Activated CD8-positive, alpha-beta memory T cell treated with anti-CD3 and anti-CD28 coated beads, Interleukin-2, amount 10 ng/mL, durations not matched to agents 7 days and 5 days (primary cell): ENCODE data around the gene CD74. TPM values are rescaled to one million over a fixed set of nuclear protein-coding genes. Genes with fewer than 3 reads are reported as not detected.
A peak's percentile ranks its signal among the peaks of the same experiment; 100 is the strongest.

ENCODE experiments used
- ATAC-seq: fragments of 150-1000 bp; cut with Tn5 transposase; one replicate; pipeline ENCODE4 v1.10.0; 2021; ENCODE audit warnings: moderate library complexity
- CTCF ChIA-PET: fragments of 350-600 bp; sonication (Branson Sonifier 250); formaldehyde crosslinking; loops from one replicate; lab custom pipeline; 2021; ENCODE audit warnings: antibody characterized with exemption; lab: Charles Lee
- DNase-seq: peaks from one replicate; pipeline ENCODE4 v3.0.0-alpha.2; 2020
- H3K27ac Mint-ChIP-seq: one replicate; pipeline ENCODE4 v1.8.0; 2021; ENCODE audit warnings: mild to moderate bottlenecking, mixed read lengths
- H3K27me3 Mint-ChIP-seq: one replicate; pipeline ENCODE4 v1.8.0; 2021; ENCODE audit warnings: mixed read lengths
- H3K36me3 Mint-ChIP-seq: one replicate; pipeline ENCODE4 v1.8.0; 2021; ENCODE audit warnings: mild to moderate bottlenecking, mixed read lengths
- H3K4me1 Mint-ChIP-seq: one replicate; pipeline ENCODE4 v1.8.0; 2021; ENCODE audit warnings: mixed read lengths
- H3K4me3 Mint-ChIP-seq: one replicate; pipeline ENCODE4 v1.8.0; 2021; ENCODE audit warnings: mild to moderate bottlenecking, moderate library complexity, mixed read lengths
- H3K9me3 Mint-ChIP-seq: one replicate; pipeline ENCODE4 v1.8.0; 2022; ENCODE audit warnings: low read depth, mixed read lengths
- total RNA-seq, 2 experiments: library from RNA; stranded (reverse); gene quantifications; one replicate each; pipeline ENCODE4 v1.2.3, GENCODE V29; 2021

The CD74 gene
- total RNA-seq, 2 experiments from 2014 or later = 1,513 to 1,561 TPM

- Mint-ChIP-seq H3K9me3 (no peaks in the 10 kb centered on the region), H3K27ac (peak overlapping the region; percentile 44)
Measured at GRCh38 chr5:150377964-150378694, 34.6 kb downstream of the CD74 start.

GRCh38 chr5:150376799-150377771, 35.6 kb downstream of the CD74 start:
- Mint-ChIP-seq H3K27me3 (no peaks in the 10 kb centered on the region), H3K36me3 (peaks cover 45% of the 10 kb centered on the region), H3K27ac (peak overlapping the region; percentile 68)

More at GRCh38 chr5:150377964-150378694, 34.6 kb downstream of the CD74 start:
- Mint-ChIP-seq H3K27me3 (no peaks in the 10 kb centered on the region), H3K4me1 (peaks cover 8% of the 10 kb centered on the region), H3K36me3 (peaks cover 39% of the 10 kb centered on the region), H3K4me3 (no peak overlapping the region)
- CTCF ChIA-PET = interaction anchor here (1.0 kb wide), 1 partner anchor 22 kb away, joined by 4 read pairs; no protein-coding TSS in a partner anchor
- no peak for DNase-seq
- ATAC-seq = no peak

GRCh38 chr5:150374651-150375050, 38.1 kb downstream of the CD74 start:
- H3K27ac Mint-ChIP-seq = no peak overlapping the region
- no peak for ATAC-seq

More at GRCh38 chr5:150376799-150377771, 35.6 kb downstream of the CD74 start:
- DNase-seq (no peak), ATAC-seq (no peak)
- H3K4me1 Mint-ChIP-seq = peaks cover 8% of the 10 kb centered on the region
- CTCF ChIA-PET = interaction anchor here (1.4 kb wide), 1 partner anchor 22 kb away, joined by 3 read pairs; no protein-coding TSS in a partner anchor
- no peak overlapping the region for H3K4me3 Mint-ChIP-seq
- H3K9me3 Mint-ChIP-seq = no peaks in the 10 kb centered on the region

GRCh38 chr5:150372639-150373038, 40.1 kb downstream of the CD74 start:
- H3K4me1 Mint-ChIP-seq = peaks cover 8% of the 10 kb centered on the region
- H3K27me3 Mint-ChIP-seq = no peaks in the 10 kb centered on the region
- peaks cover 42% of the 10 kb centered on the region for H3K36me3 Mint-ChIP-seq
- no peak overlapping the region for H3K27ac Mint-ChIP-seq
- no peaks in the 10 kb centered on the region for H3K9me3 Mint-ChIP-seq
- DNase-seq = no peak
- CTCF ChIA-PET = interaction anchor here (1.1 kb wide), 2 partner anchors 9 to 64 kb away, joined by 3 read pairs; no protein-coding TSS in a partner anchor
- no peak overlapping the region for H3K4me3 Mint-ChIP-seq
- ATAC-seq = no peak

More at GRCh38 chr5:150374651-150375050, 38.1 kb downstream of the CD74 start:
- Mint-ChIP-seq H3K9me3 (no peaks in the 10 kb centered on the region), H3K4me1 (peaks cover 8% of the 10 kb centered on the region), H3K4me3 (no peak overlapping the region), H3K36me3 (peaks cover 44% of the 10 kb centered on the region), H3K27me3 (no peaks in the 10 kb centered on the region)
- DNase-seq = no peak
- CTCF ChIA-PET = no interaction called here

- Mint-ChIP-seq H3K27ac (no peak overlapping the region), H3K4me3 (no peak overlapping the region), H3K4me1 (no peaks in the 10 kb centered on the region), H3K36me3 (peaks cover 35% of the 10 kb centered on the region), H3K27me3 (no peaks in the 10 kb centered on the region), H3K9me3 (no peaks in the 10 kb centered on the region)
- CTCF ChIA-PET = interaction anchor here (0.9 kb wide), 1 partner anchor 30 kb away, joined by 3 read pairs; no protein-coding TSS in a partner anchor
- DNase-seq (no peak), ATAC-seq (no peak)
Measured at GRCh38 chr5:150368526-150368925, 44.2 kb downstream of the CD74 start.

GRCh38 chr5:150364004-150364403, 48.7 kb downstream of the CD74 start:
- Mint-ChIP-seq H3K27ac (no peak overlapping the region), H3K4me1 (peaks cover 29% of the 10 kb centered on the region), H3K27me3 (no peaks in the 10 kb centered on the region), H3K4me3 (no peak overlapping the region), H3K36me3 (peaks cover 45% of the 10 kb centered on the region), H3K9me3 (no peaks in the 10 kb centered on the region)
- no peak for DNase-seq
- CTCF ChIA-PET = interaction anchor here (0.8 to 4.6 kb wide), 2 partner anchors 9 to 13 kb away, joined by 3 to 16 read pairs; no protein-coding TSS in a partner anchor
- no peak for ATAC-seq

GRCh38 chr5:150363185-150363584, 49.5 kb downstream of the CD74 start:
- ATAC-seq = no peak

GRCh38 chr5:150361301-150361700, 51.4 kb downstream of the CD74 start:
- ATAC-seq (no peak), DNase-seq (no peak)
- no peak overlapping the region for H3K4me3 Mint-ChIP-seq
- H3K27me3 Mint-ChIP-seq = no peaks in the 10 kb centered on the region
- peaks cover 38% of the 10 kb centered on the region for H3K36me3 Mint-ChIP-seq
- H3K4me1 Mint-ChIP-seq = peaks cover 42% of the 10 kb centered on the region
- no peak overlapping the region for H3K27ac Mint-ChIP-seq
- H3K9me3 Mint-ChIP-seq = no peaks in the 10 kb centered on the region
- CTCF ChIA-PET = interaction anchor here (1.4 kb wide), 1 partner anchor 88 kb away, joined by 4 read pairs; the partner anchor contains the start of gene RPS14

More at GRCh38 chr5:150363185-150363584, 49.5 kb downstream of the CD74 start:
- Mint-ChIP-seq H3K4me1 (peaks cover 36% of the 10 kb centered on the region), H3K4me3 (no peak overlapping the region), H3K9me3 (no peaks in the 10 kb centered on the region), H3K27me3 (no peaks in the 10 kb centered on the region), H3K36me3 (peaks cover 42% of the 10 kb centered on the region), H3K27ac (peak overlapping the region; percentile 38)
- DNase-seq = no peak
- CTCF ChIA-PET = interaction anchor here (1.2 to 4.6 kb wide), 2 partner anchors 13 to 59 kb away, joined by 3 to 16 read pairs; no protein-coding TSS in a partner anchor

GRCh38 chr5:150358261-150359095, 54.2 kb downstream of the CD74 start:
- ATAC-seq = no peak

GRCh38 chr5:150357326-150358260, 55.1 kb downstream of the CD74 start, which contains the start of gene TCOF1:
TSS of gene TCOF1 (plus strand) at chr5:150357697. CDS start at chr5:150357747, 50 bp downstream.
- H3K4me3 Mint-ChIP-seq = peak within 1 kb of the TSS; percentile 84
- DNase-seq (peak; percentile 98), ATAC-seq (peak; percentile 97)
- peaks cover 39% of the 10 kb centered on the region for H3K4me1 Mint-ChIP-seq
- peak within 1 kb of the TSS; percentile 87 for H3K27ac Mint-ChIP-seq
- H3K36me3 Mint-ChIP-seq = peaks cover 26% of the 10 kb centered on the region
- peaks cover 5% of the 10 kb centered on the region for H3K27me3 Mint-ChIP-seq
- CTCF ChIA-PET = interaction anchor here (1.0 to 2.5 kb wide), 5 partner anchors 15 to 357 kb away, joined by 3 to 10 read pairs (median 3); partner anchors contain the start of genes HMGXB3, RPS14 and TIGD6
- no peaks in the 10 kb centered on the region for H3K9me3 Mint-ChIP-seq

More at GRCh38 chr5:150358261-150359095, 54.2 kb downstream of the CD74 start:
- DNase-seq = peak; percentile 47
- CTCF ChIA-PET = interaction anchor here (0.6 to 2.5 kb wide), 7 partner anchors 7 to 358 kb away, joined by 3 to 10 read pairs (median 4); partner anchors contain the start of genes HMGXB3 and TIGD6
- no peaks in the 10 kb centered on the region for H3K9me3 Mint-ChIP-seq
- peaks cover 28% of the 10 kb centered on the region for H3K36me3 Mint-ChIP-seq
- peak overlapping the region; percentile 84 for H3K4me3 Mint-ChIP-seq
- peaks cover 5% of the 10 kb centered on the region for H3K27me3 Mint-ChIP-seq
- peak overlapping the region; percentile 87 for H3K27ac Mint-ChIP-seq
- peaks cover 42% of the 10 kb centered on the region for H3K4me1 Mint-ChIP-seq
